ENCODE measurements around the gene TUBB2B. TPM values are rescaled to one million over a fixed set of nuclear protein-coding genes. Genes with fewer than 3 reads are reported as not detected.

Gene TUBB2B
- total and polyA plus RNA-seq, 9 of the 15 experiments (the other 6 are each of a cell fraction or from before 2014, with no cell fraction given), result 0.11 to 9.7 (median 4.6) TPM

DNA sequence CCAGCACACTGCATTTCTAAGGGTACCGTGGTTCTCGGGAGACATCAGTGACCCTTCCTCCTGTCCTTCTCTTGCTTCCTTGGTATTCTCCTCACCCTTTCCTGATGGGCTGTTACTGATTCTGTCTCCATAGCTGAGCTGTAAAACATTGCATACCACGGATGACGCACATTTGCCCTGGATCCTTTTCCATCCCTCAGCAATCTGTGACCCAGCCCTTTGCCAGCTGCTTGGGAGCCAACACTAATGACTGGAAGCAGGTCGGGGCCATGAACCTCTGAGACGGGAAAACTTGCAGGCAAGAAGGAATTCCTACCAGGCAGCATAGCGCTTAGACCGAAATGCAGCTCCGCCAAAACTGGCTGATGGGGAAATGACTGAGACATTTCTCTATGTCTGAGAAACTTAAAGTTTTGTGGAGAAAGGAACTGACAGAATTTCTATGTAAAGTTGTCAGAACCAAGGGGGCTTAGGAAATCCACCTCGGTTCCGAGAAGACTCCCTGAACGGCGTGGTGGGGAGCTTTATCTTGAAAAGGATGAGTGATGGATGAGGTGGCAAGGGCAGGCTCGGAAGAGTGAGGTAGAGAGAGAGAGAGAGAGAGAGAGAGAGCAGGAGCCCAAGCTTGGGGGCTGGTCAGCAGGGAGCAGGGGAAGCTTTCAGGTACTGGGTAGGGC, 19.2 kb downstream of the TUBB2B start (continued):
- TF ChIP-seq, protein P1, sequence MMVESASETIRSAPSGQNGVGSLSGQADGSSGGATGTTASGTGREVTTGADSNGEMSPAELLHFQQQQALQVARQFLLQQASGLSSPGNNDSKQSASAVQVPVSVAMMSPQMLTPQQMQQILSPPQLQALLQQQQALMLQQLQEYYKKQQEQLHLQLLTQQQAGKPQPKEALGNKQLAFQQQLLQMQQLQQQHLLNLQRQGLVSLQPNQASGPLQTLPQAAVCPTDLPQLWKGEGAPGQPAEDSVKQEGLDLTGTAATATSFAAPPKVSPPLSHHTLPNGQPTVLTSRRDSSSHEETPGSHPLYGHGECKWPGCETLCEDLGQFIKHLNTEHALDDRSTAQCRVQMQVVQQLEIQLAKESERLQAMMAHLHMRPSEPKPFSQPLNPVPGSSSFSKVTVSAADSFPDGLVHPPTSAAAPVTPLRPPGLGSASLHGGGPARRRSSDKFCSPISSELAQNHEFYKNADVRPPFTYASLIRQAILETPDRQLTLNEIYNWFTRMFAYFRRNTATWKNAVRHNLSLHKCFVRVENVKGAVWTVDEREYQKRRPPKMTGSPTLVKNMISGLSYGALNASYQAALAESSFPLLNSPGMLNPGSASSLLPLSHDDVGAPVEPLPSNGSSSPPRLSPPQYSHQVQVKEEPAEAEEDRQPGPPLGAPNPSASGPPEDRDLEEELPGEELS (CRISPR knock-in tag; IDR thresholded peaks at IDR 0.05; ENCODE audit: borderline replicate concordance), result no peak
- TF ChIP-seq BHLHE40 (IDR thresholded peaks at IDR 0.05; ENCODE audit: low read length) (no peak), SREBF1 (IDR thresholded peaks at IDR 0.05; ENCODE audit: borderline replicate concordance, low read depth, low read length) (no peak), ATF1 (CRISPR knock-in tag; IDR thresholded peaks at IDR 0.05) (no peak), ATF1 (tag; IDR thresholded peaks at IDR 0.05) (no peak), NCOA6 (IDR thresholded peaks at IDR 0.05) (no peak), SMAD4 (CRISPR knock-in tag; conservative IDR thresholded peaks at IDR 0.05) (no peak)
- TF ChIP-seq, protein P2, sequence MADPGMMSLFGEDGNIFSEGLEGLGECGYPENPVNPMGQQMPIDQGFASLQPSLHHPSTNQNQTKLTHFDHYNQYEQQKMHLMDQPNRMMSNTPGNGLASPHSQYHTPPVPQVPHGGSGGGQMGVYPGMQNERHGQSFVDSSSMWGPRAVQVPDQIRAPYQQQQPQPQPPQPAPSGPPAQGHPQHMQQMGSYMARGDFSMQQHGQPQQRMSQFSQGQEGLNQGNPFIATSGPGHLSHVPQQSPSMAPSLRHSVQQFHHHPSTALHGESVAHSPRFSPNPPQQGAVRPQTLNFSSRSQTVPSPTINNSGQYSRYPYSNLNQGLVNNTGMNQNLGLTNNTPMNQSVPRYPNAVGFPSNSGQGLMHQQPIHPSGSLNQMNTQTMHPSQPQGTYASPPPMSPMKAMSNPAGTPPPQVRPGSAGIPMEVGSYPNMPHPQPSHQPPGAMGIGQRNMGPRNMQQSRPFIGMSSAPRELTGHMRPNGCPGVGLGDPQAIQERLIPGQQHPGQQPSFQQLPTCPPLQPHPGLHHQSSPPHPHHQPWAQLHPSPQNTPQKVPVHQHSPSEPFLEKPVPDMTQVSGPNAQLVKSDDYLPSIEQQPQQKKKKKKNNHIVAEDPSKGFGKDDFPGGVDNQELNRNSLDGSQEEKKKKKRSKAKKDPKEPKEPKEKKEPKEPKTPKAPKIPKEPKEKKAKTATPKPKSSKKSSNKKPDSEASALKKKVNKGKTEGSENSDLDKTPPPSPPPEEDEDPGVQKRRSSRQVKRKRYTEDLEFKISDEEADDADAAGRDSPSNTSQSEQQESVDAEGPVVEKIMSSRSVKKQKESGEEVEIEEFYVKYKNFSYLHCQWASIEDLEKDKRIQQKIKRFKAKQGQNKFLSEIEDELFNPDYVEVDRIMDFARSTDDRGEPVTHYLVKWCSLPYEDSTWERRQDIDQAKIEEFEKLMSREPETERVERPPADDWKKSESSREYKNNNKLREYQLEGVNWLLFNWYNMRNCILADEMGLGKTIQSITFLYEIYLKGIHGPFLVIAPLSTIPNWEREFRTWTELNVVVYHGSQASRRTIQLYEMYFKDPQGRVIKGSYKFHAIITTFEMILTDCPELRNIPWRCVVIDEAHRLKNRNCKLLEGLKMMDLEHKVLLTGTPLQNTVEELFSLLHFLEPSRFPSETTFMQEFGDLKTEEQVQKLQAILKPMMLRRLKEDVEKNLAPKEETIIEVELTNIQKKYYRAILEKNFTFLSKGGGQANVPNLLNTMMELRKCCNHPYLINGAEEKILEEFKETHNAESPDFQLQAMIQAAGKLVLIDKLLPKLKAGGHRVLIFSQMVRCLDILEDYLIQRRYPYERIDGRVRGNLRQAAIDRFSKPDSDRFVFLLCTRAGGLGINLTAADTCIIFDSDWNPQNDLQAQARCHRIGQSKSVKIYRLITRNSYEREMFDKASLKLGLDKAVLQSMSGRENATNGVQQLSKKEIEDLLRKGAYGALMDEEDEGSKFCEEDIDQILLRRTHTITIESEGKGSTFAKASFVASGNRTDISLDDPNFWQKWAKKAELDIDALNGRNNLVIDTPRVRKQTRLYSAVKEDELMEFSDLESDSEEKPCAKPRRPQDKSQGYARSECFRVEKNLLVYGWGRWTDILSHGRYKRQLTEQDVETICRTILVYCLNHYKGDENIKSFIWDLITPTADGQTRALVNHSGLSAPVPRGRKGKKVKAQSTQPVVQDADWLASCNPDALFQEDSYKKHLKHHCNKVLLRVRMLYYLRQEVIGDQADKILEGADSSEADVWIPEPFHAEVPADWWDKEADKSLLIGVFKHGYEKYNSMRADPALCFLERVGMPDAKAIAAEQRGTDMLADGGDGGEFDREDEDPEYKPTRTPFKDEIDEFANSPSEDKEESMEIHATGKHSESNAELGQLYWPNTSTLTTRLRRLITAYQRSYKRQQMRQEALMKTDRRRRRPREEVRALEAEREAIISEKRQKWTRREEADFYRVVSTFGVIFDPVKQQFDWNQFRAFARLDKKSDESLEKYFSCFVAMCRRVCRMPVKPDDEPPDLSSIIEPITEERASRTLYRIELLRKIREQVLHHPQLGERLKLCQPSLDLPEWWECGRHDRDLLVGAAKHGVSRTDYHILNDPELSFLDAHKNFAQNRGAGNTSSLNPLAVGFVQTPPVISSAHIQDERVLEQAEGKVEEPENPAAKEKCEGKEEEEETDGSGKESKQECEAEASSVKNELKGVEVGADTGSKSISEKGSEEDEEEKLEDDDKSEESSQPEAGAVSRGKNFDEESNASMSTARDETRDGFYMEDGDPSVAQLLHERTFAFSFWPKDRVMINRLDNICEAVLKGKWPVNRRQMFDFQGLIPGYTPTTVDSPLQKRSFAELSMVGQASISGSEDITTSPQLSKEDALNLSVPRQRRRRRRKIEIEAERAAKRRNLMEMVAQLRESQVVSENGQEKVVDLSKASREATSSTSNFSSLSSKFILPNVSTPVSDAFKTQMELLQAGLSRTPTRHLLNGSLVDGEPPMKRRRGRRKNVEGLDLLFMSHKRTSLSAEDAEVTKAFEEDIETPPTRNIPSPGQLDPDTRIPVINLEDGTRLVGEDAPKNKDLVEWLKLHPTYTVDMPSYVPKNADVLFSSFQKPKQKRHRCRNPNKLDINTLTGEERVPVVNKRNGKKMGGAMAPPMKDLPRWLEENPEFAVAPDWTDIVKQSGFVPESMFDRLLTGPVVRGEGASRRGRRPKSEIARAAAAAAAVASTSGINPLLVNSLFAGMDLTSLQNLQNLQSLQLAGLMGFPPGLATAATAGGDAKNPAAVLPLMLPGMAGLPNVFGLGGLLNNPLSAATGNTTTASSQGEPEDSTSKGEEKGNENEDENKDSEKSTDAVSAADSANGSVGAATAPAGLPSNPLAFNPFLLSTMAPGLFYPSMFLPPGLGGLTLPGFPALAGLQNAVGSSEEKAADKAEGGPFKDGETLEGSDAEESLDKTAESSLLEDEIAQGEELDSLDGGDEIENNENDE (IDR thresholded peaks at IDR 0.05; ENCODE audit: low read depth, low read length), result no peak
- TF ChIP-seq, protein P3, sequence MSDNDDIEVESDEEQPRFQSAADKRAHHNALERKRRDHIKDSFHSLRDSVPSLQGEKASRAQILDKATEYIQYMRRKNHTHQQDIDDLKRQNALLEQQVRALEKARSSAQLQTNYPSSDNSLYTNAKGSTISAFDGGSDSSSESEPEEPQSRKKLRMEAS (CRISPR knock-in tag; IDR thresholded peaks at IDR 0.05), result no peak
- TF ChIP-seq, protein P4, sequence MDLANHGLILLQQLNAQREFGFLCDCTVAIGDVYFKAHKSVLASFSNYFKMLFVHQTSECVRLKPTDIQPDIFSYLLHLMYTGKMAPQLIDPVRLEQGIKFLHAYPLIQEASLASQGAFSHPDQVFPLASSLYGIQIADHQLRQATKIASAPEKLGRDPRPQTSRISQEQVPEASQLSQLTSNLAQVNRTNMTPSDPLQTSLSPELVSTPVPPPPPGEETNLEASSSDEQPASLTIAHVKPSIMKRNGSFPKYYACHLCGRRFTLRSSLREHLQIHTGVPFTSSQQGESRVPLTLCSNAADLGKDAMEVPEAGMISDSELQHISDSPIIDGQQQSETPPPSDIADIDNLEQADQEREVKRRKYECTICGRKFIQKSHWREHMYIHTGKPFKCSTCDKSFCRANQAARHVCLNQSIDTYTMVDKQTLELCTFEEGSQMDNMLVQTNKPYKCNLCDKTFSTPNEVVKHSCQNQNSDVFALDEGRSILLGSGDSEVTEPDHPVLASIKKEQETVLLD (IDR thresholded peaks at IDR 0.05), result no peak
